ENCODE results near the gene AEN. TPM values are rescaled to one million over a fixed set of nuclear protein-coding genes. Genes with fewer than 3 reads are reported as not detected.

Gene AEN
- total RNA-seq, 6 donors from 2014 or later: 7.5 to 37.6 (median 18.4) TPM

DNA sequence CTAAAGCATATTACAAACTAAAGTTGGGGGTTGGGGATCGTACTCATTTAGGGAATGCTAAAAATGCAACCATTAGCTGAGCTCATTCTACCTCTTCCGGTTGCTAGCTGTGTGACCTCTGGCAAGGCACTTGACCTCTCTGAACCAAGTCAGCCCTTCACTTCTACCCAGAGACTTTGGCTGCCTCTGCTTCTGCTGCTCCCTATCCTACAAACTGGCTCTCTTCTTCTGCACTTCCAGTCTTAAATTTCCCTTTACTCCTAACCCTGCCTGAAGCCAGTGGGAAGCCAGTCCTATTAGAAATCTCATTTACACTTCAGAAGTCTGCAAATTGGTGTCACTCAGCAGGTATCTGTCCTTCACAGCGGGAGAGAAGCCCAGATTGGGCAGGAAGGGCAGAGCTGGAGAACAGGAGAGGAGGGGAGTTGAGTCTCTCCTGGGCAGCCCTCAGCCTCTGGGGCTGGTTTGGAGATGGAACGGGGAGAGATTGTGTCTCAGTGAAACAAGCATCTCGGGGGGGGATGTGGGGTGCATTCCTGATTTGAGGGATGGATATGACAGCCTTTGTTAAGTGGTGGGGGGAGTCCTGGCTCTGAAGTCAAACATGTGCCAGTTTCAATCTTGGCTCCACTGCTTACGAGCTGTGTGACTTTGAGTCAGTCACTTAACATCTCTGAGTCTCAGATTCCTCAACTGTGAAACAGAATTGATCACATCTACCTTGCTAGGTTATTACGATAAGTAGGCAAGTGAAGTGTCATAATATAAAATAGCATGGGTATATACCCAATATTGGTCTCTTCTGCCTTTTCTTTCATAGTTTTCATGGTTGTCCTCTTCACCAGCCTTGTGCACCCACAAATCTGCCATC, 7.8 kb upstream of the AEN start:
- DNase-seq: no peak
- TF ChIP-seq POLR2AphosphoS5 (IDR thresholded peaks at IDR 0.05) (no peak), POLR2A (IDR thresholded peaks at IDR 0.05) (no peak), EP300 (IDR thresholded peaks at IDR 0.05) (no peak)
- TF ChIP-seq, protein P1, sequence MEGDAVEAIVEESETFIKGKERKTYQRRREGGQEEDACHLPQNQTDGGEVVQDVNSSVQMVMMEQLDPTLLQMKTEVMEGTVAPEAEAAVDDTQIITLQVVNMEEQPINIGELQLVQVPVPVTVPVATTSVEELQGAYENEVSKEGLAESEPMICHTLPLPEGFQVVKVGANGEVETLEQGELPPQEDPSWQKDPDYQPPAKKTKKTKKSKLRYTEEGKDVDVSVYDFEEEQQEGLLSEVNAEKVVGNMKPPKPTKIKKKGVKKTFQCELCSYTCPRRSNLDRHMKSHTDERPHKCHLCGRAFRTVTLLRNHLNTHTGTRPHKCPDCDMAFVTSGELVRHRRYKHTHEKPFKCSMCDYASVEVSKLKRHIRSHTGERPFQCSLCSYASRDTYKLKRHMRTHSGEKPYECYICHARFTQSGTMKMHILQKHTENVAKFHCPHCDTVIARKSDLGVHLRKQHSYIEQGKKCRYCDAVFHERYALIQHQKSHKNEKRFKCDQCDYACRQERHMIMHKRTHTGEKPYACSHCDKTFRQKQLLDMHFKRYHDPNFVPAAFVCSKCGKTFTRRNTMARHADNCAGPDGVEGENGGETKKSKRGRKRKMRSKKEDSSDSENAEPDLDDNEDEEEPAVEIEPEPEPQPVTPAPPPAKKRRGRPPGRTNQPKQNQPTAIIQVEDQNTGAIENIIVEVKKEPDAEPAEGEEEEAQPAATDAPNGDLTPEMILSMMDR (IDR thresholded peaks at IDR 0.05): no peak
- H3K4me1 ChIP-seq: no peaks in the 10 kb centered on the region
- H3K4me3 ChIP-seq: no peak overlapping the region
- no peaks in the 10 kb centered on the region for H3K9me3 ChIP-seq
- WGBS, 2 donors: 43 to 66% methylated on average over 6 to 7 of the region's 7 CpGs
- no peak for ATAC-seq (ENCODE audit: low FRiP score in 2 of 2)
- no peak overlapping the region for H3K27ac ChIP-seq
- no peaks in the 10 kb centered on the region for H3K36me3 ChIP-seq
- H3K27me3 ChIP-seq: no peaks in the 10 kb centered on the region

DNA sequence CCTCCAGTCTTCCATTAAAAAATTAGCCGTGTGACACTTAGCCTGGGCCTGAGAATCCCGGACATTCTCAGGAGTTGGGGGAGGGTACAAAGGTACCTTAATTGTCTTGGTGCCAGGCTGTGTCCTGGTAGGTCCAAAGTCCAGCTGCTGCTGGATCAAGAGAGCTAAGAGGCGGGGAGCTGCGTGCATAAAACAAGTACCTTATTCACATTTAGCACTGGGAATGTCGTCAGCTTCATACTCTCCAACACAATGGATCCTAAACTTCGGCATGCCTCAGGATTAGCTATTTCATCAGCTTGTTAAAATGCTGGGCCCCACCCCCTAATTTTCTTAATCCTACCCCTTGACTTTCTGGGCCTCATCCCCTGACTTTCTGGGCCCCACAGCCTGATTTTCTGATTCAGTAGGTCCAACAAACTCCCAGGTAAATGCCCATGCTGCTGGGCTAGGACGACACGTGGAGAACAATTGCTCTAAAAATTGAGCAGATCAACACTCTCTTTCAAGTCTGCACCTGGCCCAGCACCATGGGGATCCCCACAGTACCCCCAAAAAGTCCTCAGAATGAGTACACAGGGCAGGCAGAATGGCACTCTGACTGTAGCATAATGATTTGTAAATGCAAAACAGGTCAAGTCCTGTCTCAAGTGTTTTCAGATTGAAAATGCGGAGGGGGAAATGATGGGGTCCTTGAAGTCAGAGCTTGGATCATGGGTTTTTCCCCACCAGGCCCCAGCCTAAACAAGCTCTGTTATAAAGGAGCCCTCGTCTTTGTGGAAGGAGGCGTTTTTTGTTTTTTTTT, 5.6 kb upstream of the AEN start:
- TF ChIP-seq EP300 (IDR thresholded peaks at IDR 0.05) (no peak), POLR2A (IDR thresholded peaks at IDR 0.05) (no peak), POLR2AphosphoS5 (IDR thresholded peaks at IDR 0.05) (no peak)
- TF ChIP-seq, protein P1 (IDR thresholded peaks at IDR 0.05): no peak
- H3K9me3 ChIP-seq: no peaks in the 10 kb centered on the region
- no peak for ATAC-seq (ENCODE audit: low FRiP score in 2 of 2)
- no peaks in the 10 kb centered on the region for H3K27me3 ChIP-seq
- H3K36me3 ChIP-seq: no peaks in the 10 kb centered on the region
- WGBS, 2 donors: 73 to 78% methylated on average over 11 of the region's 11 CpGs
- no peaks in the 10 kb centered on the region for H3K4me1 ChIP-seq
- no peak overlapping the region for H3K27ac ChIP-seq
- H3K4me3 ChIP-seq: no peak overlapping the region
- no peak for DNase-seq

GRCh38 chr15:88616240-88616639, 4.9 kb upstream of the AEN start:
- ATAC-seq (ENCODE audit: low FRiP score in 2 of 2) (no peak), DNase-seq (no peak)
- 83 to 84% methylated on average over 4 of the region's 4 CpGs for WGBS, 2 donors
- peaks cover 3 to 5% (median 4%) of the 10 kb centered on the region in 4 donors for H3K4me1 ChIP-seq
- no peak overlapping the region for H3K4me3 ChIP-seq
- no peaks in the 10 kb centered on the region for H3K36me3 ChIP-seq
- H3K9me3 ChIP-seq: no peaks in the 10 kb centered on the region
- no peaks in the 10 kb centered on the region for H3K27me3 ChIP-seq
- no peak for TF ChIP-seq POLR2A (IDR thresholded peaks at IDR 0.05)
- no peak overlapping the region for H3K27ac ChIP-seq

GRCh38 chr15:88617031-88617722, 4.0 kb upstream of the AEN start:
- TF ChIP-seq, protein P1 (IDR thresholded peaks at IDR 0.05): no peak
- TF ChIP-seq POLR2AphosphoS5 (IDR thresholded peaks at IDR 0.05) (no peak), POLR2A (IDR thresholded peaks at IDR 0.05) (no peak), EP300 (IDR thresholded peaks at IDR 0.05) (no peak)
- H3K27ac ChIP-seq: no peak overlapping the region
- WGBS, 2 donors: 88 to 96% methylated on average over 10 of the region's 10 CpGs
- no peaks in the 10 kb centered on the region for H3K9me3 ChIP-seq
- H3K36me3 ChIP-seq: no peaks in the 10 kb centered on the region
- ATAC-seq (ENCODE audit: low FRiP score in 2 of 2) (no peak), DNase-seq (no peak)
- peaks cover 6 to 12% (median 9%) of the 10 kb centered on the region in 4 donors for H3K4me1 ChIP-seq
- no peaks in the 10 kb centered on the region for H3K27me3 ChIP-seq
- H3K4me3 ChIP-seq: no peak overlapping the region

DNA sequence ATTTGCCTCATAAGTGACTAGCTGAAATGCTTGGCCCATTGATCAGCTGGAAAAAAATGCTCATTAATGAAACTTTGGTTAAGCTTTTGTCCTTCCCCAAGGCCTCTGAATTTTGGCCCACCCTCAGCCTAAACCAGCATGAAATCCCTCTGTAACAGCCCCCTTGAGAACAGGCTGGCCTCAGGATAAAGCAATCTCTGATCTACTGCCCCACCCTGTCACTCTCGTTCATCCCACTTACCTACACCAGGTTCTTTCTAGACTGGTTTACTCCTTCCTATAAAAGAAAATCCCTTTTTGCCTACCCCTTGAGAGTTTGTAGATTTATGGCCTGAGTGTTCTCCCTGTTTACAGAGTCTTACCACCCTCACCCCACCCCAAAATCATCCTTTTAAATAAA, 3.4 kb upstream of the AEN start:
- ATAC-seq (ENCODE audit: low FRiP score in 2 of 2): no peak
- H3K27ac ChIP-seq: no peak overlapping the region
- WGBS, 2 donors: 64 to 74% methylated on average over 1 of the region's 1 CpG

More for the DNA sequence above, 3.4 kb upstream of the AEN start:
- no peaks in the 10 kb centered on the region for H3K9me3 ChIP-seq
- H3K36me3 ChIP-seq: no peaks in the 10 kb centered on the region
- TF ChIP-seq, protein P1 (IDR thresholded peaks at IDR 0.05): no peak
- TF ChIP-seq EP300 (IDR thresholded peaks at IDR 0.05) (no peak), POLR2AphosphoS5 (IDR thresholded peaks at IDR 0.05) (no peak), POLR2A (IDR thresholded peaks at IDR 0.05) (no peak)
- H3K4me3 ChIP-seq: no peak overlapping the region
- H3K4me1 ChIP-seq: peaks cover 12 to 18% (median 16%) of the 10 kb centered on the region in 4 donors
- no peak for DNase-seq
- no peaks in the 10 kb centered on the region for H3K27me3 ChIP-seq
